Measurements from ENCODE around the gene LRRC10B.

The LRRC10B gene

GRCh38 chr11:61509043-61510029, 787 bp downstream of the LRRC10B start:
- peak; percentile 85 for DNase-seq (ENCODE audit: low spot score)

- DNase-seq (ENCODE audit: low spot score): no peak
Measured at GRCh38 chr11:61510166-61510919, 1.8 kb downstream of the LRRC10B start.

GRCh38 chr11:61510974-61511373, 2.4 kb downstream of the LRRC10B start:
- DNase-seq (ENCODE audit: low spot score): no peak

- no peak for DNase-seq (ENCODE audit: low spot score)
Measured at GRCh38 chr11:61511383-61511782, 2.8 kb downstream of the LRRC10B start.

GRCh38 chr11:61512435-61512834, 3.9 kb downstream of the LRRC10B start:
- no peak for DNase-seq (ENCODE audit: low spot score)

- no peak for DNase-seq (ENCODE audit: low spot score)
Measured at GRCh38 chr11:61513143-61513765, 4.7 kb downstream of the LRRC10B start.

- DNase-seq (ENCODE audit: low spot score): no peak
Measured at GRCh38 chr11:61514050-61514917, 5.7 kb downstream of the LRRC10B start.

- DNase-seq (ENCODE audit: low spot score): no peak
Measured at GRCh38 chr11:61515686-61516085, 7.1 kb downstream of the LRRC10B start.

GRCh38 chr11:61516191-61516590, 7.6 kb downstream of the LRRC10B start:
- no peak for DNase-seq (ENCODE audit: low spot score)

- DNase-seq (ENCODE audit: low spot score): peak; percentile 84
Measured at GRCh38 chr11:61516675-61517572, 8.4 kb downstream of the LRRC10B start.

- no peak for DNase-seq (ENCODE audit: low spot score)
Measured at GRCh38 chr11:61518032-61518795, 9.7 kb downstream of the LRRC10B start.

GRCh38 chr11:61522881-61523280, 14.3 kb downstream of the LRRC10B start:
- no peak for DNase-seq (ENCODE audit: low spot score)

- DNase-seq (ENCODE audit: low spot score): no peak
Measured at GRCh38 chr11:61524446-61524845, 15.9 kb downstream of the LRRC10B start.

GRCh38 chr11:61524963-61525587, 16.5 kb downstream of the LRRC10B start:
- DNase-seq (ENCODE audit: low spot score): no peak

- DNase-seq (ENCODE audit: low spot score): no peak
Measured at GRCh38 chr11:61526229-61526628, 17.7 kb downstream of the LRRC10B start.

GRCh38 chr11:61526956-61527731, 18.6 kb downstream of the LRRC10B start:
- DNase-seq (ENCODE audit: low spot score): no peak

- no peak for DNase-seq (ENCODE audit: low spot score)
Measured at GRCh38 chr11:61528114-61528513, 19.6 kb downstream of the LRRC10B start.

GRCh38 chr11:61529537-61530225, 21.1 kb downstream of the LRRC10B start:
- no peak for DNase-seq (ENCODE audit: low spot score)
